ENCODE data around the gene NLRP5.

DNA sequence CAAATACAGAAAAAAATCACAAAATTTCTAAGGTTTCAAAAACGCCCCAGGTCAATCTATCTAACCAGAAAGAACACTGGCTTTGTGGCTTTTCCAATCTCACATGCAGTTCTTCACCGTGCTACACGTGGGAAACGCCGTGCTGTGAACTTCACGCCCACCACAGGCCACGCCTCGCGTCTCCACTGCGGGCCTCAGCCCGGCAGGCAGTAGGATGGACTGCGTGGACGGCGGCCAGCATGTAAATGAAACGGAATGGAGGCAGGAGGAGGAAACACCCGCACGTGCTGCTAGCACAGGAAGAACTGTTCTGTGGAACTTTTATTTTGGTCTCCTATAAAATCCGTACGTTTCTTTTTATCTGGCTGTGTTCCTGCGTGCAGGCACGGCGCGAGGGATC is 110.7 kb downstream of the NLRP5 start:
- TF ChIP-seq, protein P1, sequence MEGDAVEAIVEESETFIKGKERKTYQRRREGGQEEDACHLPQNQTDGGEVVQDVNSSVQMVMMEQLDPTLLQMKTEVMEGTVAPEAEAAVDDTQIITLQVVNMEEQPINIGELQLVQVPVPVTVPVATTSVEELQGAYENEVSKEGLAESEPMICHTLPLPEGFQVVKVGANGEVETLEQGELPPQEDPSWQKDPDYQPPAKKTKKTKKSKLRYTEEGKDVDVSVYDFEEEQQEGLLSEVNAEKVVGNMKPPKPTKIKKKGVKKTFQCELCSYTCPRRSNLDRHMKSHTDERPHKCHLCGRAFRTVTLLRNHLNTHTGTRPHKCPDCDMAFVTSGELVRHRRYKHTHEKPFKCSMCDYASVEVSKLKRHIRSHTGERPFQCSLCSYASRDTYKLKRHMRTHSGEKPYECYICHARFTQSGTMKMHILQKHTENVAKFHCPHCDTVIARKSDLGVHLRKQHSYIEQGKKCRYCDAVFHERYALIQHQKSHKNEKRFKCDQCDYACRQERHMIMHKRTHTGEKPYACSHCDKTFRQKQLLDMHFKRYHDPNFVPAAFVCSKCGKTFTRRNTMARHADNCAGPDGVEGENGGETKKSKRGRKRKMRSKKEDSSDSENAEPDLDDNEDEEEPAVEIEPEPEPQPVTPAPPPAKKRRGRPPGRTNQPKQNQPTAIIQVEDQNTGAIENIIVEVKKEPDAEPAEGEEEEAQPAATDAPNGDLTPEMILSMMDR (IDR thresholded peaks at IDR 0.05; ENCODE audit: insufficient read depth, low read length, poor library complexity, severe bottlenecking) = no peak
- TF ChIP-seq EZH2phosphoT487 (conservative IDR thresholded peaks at IDR 0.05; ENCODE audit: low read length) = no peak

Measured in SU-DHL-6 (cell line).